ENCODE measurements around the gene GPC1. TPM values are rescaled to one million over a fixed set of nuclear protein-coding genes. Genes with fewer than 3 reads are reported as not detected.

GPC1 gene
- total and polyA plus RNA-seq, 2 donors (not counting 1 experiment from before 2014, with no cell fraction given): 147 to 218 TPM

GRCh38 chr2:240511351-240512108, 76.1 kb downstream of the GPC1 start:
- H3K4me2 ChIP-seq (ENCODE audit: extremely low read depth, insufficient read depth, low read length): no peak overlapping the region
- no peak overlapping the region for H3K27ac ChIP-seq (ENCODE audit: insufficient read depth, low read length)
- no peaks in the 10 kb centered on the region for H3K36me3 ChIP-seq (ENCODE audit: control insufficient read depth, insufficient read depth, low read length)
- DNase-seq (ENCODE audit: low read depth in 2 of 2): no peak
- TF ChIP-seq EZH2 (IDR thresholded peaks at IDR 0.05; ENCODE audit: low read length, missing control alignments) (no peak), CTCF (conservative IDR thresholded peaks at IDR 0.05 in 1 of 2, IDR thresholded peaks at IDR 0.05 in 1 of 2; ENCODE audit: low read depth in 1 of 2, low read length in 2 of 2) (no peak)
- no peaks in the 10 kb centered on the region for H3K27me3 ChIP-seq (ENCODE audit: control insufficient read depth, insufficient read depth, low read length)
- no peak overlapping the region for H3K4me3 ChIP-seq (replicated peaks in 1 of 4; ENCODE audit: control extremely low read depth in 1 of 4, insufficient read depth in 1 of 4, low read depth in 3 of 4, low read length in 4 of 4)
- H3K79me2 ChIP-seq (ENCODE audit: control insufficient read depth, insufficient read depth, low read length): no peaks in the 10 kb centered on the region
- no peaks in the 10 kb centered on the region for H4K20me1 ChIP-seq (ENCODE audit: control insufficient read depth, extremely low read depth, insufficient read depth, low read length)
- no peak overlapping the region for H3K9ac ChIP-seq (ENCODE audit: insufficient read depth, low read length)
- no peak overlapping the region for H2AFZ ChIP-seq (ENCODE audit: low read length)
- H3K9me3 ChIP-seq (ENCODE audit: control insufficient read depth, insufficient read depth, low read depth, low read length): no peaks in the 10 kb centered on the region
- H3K4me1 ChIP-seq (ENCODE audit: control insufficient read depth, extremely low read depth, insufficient read depth, low read length): no peaks in the 10 kb centered on the region

GRCh38 chr2:240512109-240512485, 76.6 kb downstream of the GPC1 start:
- H3K27ac ChIP-seq (ENCODE audit: insufficient read depth, low read length): no peak overlapping the region
- TF ChIP-seq EZH2 (IDR thresholded peaks at IDR 0.05; ENCODE audit: low read length, missing control alignments) (no peak), CTCF (conservative IDR thresholded peaks at IDR 0.05 in 1 of 2, IDR thresholded peaks at IDR 0.05 in 1 of 2; ENCODE audit: low read depth in 1 of 2, low read length in 2 of 2) (no peak)
- no peaks in the 10 kb centered on the region for H3K4me1 ChIP-seq (ENCODE audit: control insufficient read depth, extremely low read depth, insufficient read depth, low read length)
- no peak for DNase-seq (ENCODE audit: low read depth in 2 of 2)
- H3K36me3 ChIP-seq (ENCODE audit: control insufficient read depth, insufficient read depth, low read length): no peaks in the 10 kb centered on the region
- H3K9me3 ChIP-seq (ENCODE audit: control insufficient read depth, insufficient read depth, low read depth, low read length): no peaks in the 10 kb centered on the region
- H3K79me2 ChIP-seq (ENCODE audit: control insufficient read depth, insufficient read depth, low read length): no peaks in the 10 kb centered on the region
- H2AFZ ChIP-seq (ENCODE audit: low read length): no peak overlapping the region
- H3K27me3 ChIP-seq (ENCODE audit: control insufficient read depth, insufficient read depth, low read length): no peaks in the 10 kb centered on the region
- no peak overlapping the region for H3K4me2 ChIP-seq (ENCODE audit: extremely low read depth, insufficient read depth, low read length)
- H4K20me1 ChIP-seq (ENCODE audit: control insufficient read depth, extremely low read depth, insufficient read depth, low read length): no peaks in the 10 kb centered on the region
- H3K9ac ChIP-seq (ENCODE audit: insufficient read depth, low read length): no peak overlapping the region
- H3K4me3 ChIP-seq (replicated peaks in 1 of 4; ENCODE audit: control extremely low read depth in 1 of 4, insufficient read depth in 1 of 4, low read depth in 3 of 4, low read length in 4 of 4): no peak overlapping the region

- H4K20me1 ChIP-seq (ENCODE audit: control insufficient read depth, extremely low read depth, insufficient read depth, low read length): no peaks in the 10 kb centered on the region
- TF ChIP-seq EZH2 (IDR thresholded peaks at IDR 0.05; ENCODE audit: low read length, missing control alignments) (no peak), CTCF (conservative IDR thresholded peaks at IDR 0.05 in 1 of 2, IDR thresholded peaks at IDR 0.05 in 1 of 2; ENCODE audit: low read depth in 1 of 2, low read length in 2 of 2) (no peak)
- no peaks in the 10 kb centered on the region for H3K4me1 ChIP-seq (ENCODE audit: control insufficient read depth, extremely low read depth, insufficient read depth, low read length)
- no peaks in the 10 kb centered on the region for H3K9me3 ChIP-seq (ENCODE audit: control insufficient read depth, insufficient read depth, low read depth, low read length)
- H3K79me2 ChIP-seq (ENCODE audit: control insufficient read depth, insufficient read depth, low read length): no peaks in the 10 kb centered on the region
- no peak for DNase-seq (ENCODE audit: low read depth in 2 of 2)
- no peak overlapping the region for H3K27ac ChIP-seq (ENCODE audit: insufficient read depth, low read length)
- no peak overlapping the region for H3K4me2 ChIP-seq (ENCODE audit: extremely low read depth, insufficient read depth, low read length)
- H2AFZ ChIP-seq (ENCODE audit: low read length): no peak overlapping the region
- no peaks in the 10 kb centered on the region for H3K36me3 ChIP-seq (ENCODE audit: control insufficient read depth, insufficient read depth, low read length)
- H3K4me3 ChIP-seq (replicated peaks in 1 of 4; ENCODE audit: control extremely low read depth in 1 of 4, insufficient read depth in 1 of 4, low read depth in 3 of 4, low read length in 4 of 4): no peak overlapping the region
- H3K9ac ChIP-seq (ENCODE audit: insufficient read depth, low read length): no peak overlapping the region
- no peaks in the 10 kb centered on the region for H3K27me3 ChIP-seq (ENCODE audit: control insufficient read depth, insufficient read depth, low read length)
These were observed 77.4 kb downstream of the GPC1 start for GRCh38 chr2:240512666-240513535.

All from fibroblast of lung (primary cell).